ENCODE measurements around the gene ADAD2. TPM values are rescaled to one million over a fixed set of nuclear protein-coding genes. Genes with fewer than 3 reads are reported as not detected.
A peak's percentile ranks its signal among the peaks of the same experiment; 100 is the strongest.

ADAD2 gene
- total RNA-seq, 2 donors from 2014 or later = 0.43 TPM; not detected in 1

DNA sequence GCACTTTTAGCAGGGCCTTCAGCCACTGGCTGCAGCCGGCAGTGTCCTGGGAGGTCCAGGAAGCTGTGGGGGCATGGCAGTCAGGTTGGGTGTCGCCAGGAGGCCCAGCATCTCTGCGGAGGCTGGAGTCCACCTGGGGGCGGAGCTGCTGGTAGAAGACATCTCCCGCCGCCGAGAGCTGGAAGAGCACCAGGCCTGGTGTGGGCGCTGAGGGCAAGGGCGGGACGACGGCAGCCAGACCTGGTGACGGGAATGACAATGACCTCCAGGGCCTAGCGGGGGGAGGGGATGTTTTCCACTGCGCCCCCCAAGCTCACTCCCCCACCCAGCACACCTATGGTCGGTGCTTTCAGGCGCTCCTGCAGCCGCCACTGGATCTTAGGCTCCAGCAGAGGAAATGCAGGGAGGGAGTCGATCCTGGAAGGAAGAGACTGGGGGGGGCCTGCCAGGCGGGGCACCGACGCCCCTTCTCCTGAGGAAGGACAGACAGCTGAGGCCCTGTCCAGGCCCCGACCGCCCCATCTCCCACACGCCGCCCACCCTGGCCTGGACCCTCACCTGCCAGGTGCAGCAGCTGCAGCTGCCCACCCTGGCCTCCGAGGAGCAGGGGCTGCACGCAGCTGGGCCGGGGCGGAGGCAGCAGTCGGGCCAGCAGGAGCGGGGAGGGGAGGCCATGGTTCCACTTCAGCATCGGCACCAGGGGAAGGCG, 11.2 kb upstream of the ADAD2 start:
- Mint-ChIP-seq H3K4me3 (no peak overlapping the region), H3K9me3 (no peaks in the 10 kb centered on the region), H3K27me3 (ENCODE audit: low read depth) (no peaks in the 10 kb centered on the region), H3K27ac (no peak overlapping the region), H3K4me1 (ENCODE audit: low read depth) (peaks cover 26% of the 10 kb centered on the region), H3K36me3 (ENCODE audit: insufficient read depth in 2 of 2) (peaks cover 1 to 4% of the 10 kb centered on the region in 2 donors)
- no peak for DNase-seq
- no peak for ATAC-seq (replicated peaks in 1 of 2)

DNA sequence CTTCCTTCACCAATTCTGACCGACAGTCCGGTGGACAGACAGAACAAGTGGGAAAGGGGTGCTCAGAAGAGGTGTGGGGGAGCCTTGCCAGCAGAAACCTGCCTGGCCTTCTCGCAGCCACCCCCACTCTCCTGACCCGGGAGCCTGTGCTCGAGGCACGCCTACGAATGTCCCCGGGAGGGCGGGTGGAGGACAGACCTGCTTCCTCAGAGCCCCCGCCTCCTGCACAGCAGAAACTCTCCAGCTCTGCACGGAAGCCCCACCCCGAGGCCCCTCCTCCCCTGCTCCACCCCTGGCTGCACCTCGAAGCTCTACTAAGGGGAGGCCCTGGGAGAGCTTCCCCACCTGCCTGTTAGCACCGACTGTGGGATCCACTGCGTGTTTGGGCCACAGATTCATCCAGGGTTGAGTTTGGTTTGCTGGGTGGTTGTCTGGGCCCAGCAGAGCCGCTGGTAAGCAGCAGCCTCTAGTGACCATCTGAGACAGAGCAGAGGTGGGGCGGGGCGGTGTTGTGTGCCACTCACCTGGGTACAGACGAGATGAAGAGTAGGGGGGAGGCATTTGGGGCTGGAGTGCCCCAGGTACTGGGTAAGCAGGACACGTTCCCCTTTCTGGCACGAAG, 10.3 kb upstream of the ADAD2 start:
- Mint-ChIP-seq H3K9me3 (no peaks in the 10 kb centered on the region), H3K27me3 (ENCODE audit: low read depth) (no peaks in the 10 kb centered on the region), H3K27ac (no peak overlapping the region), H3K36me3 (ENCODE audit: insufficient read depth in 2 of 2) (peaks cover 1 to 4% of the 10 kb centered on the region in 2 donors), H3K4me3 (no peak overlapping the region), H3K4me1 (ENCODE audit: low read depth) (peaks cover 30% of the 10 kb centered on the region)
- ATAC-seq (replicated peaks in 1 of 2) (no peak), DNase-seq (no peak)

DNA sequence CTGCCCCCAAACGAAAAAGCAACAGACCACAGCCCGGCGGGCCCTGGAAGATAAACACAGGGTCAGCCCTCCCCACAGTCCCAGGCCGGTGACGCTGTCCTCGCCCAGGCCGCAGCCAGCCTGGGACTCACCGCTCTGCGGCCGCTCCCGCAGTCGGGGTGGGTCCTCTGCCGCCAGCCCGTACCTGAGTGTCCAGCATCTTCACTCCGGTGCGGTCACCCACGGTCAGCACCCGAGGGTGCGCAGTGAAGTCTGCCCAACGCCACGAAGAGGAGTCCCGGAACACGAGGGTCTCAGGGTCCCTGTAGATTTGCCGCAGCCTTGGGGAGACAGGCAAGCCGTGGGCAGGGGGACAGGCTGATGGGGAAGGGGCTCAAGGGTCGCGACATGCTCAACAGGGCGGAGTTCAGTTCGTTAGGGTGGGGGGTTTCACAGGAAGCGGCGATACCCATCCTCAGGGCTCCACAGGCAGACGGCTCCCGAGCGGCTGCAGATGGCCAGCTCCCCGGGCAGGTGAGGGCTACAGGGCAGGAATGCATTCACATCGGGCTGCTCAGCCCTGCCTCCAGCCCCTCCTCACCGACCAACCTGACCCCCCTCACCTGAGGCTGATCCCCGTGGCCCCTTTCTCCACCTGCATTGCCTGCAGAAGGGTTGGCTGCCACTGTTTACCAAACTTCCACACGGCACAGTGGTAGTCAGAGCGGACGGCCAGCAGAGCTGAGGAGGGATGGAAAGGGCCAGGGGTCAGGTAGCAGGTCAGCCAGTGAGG, 9.6 kb upstream of the ADAD2 start:
- Mint-ChIP-seq H3K27me3 (ENCODE audit: low read depth) (no peaks in the 10 kb centered on the region), H3K4me3 (no peak overlapping the region), H3K36me3 (ENCODE audit: insufficient read depth in 2 of 2) (peaks cover 1 to 4% of the 10 kb centered on the region in 2 donors), H3K9me3 (no peaks in the 10 kb centered on the region), H3K27ac (no peak overlapping the region), H3K4me1 (ENCODE audit: low read depth) (peaks cover 36% of the 10 kb centered on the region)
- ATAC-seq (replicated peaks in 1 of 2) = no peak
- no peak for DNase-seq

DNA sequence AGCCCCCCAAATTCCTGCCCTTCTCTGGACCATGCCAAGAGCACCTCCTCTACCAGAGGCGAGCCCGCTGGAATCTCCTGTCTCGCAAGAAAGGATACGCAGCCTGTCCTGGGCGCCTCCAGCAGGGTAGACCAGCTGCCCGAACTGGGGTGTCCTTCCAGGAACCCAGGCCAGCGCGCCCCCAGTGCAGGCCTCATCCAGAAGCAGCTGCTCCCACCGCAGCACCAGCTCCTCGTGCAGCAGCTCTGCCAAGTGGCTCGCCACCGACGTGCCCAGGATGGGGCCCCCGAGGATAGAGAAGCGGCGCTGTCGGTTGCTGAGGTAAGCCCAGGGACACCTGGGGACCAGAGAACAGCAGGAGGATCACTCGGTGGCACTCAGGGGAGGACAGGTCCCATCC, 8.9 kb upstream of the ADAD2 start:
- ATAC-seq (replicated peaks in 1 of 2) (no peak), DNase-seq (no peak)
- Mint-ChIP-seq H3K27ac (no peak overlapping the region), H3K9me3 (no peaks in the 10 kb centered on the region), H3K4me1 (ENCODE audit: low read depth) (peaks cover 36% of the 10 kb centered on the region), H3K27me3 (ENCODE audit: low read depth) (no peaks in the 10 kb centered on the region), H3K36me3 (ENCODE audit: insufficient read depth in 2 of 2) (peaks cover 3 to 4% of the 10 kb centered on the region in 2 donors), H3K4me3 (no peak overlapping the region)

DNA sequence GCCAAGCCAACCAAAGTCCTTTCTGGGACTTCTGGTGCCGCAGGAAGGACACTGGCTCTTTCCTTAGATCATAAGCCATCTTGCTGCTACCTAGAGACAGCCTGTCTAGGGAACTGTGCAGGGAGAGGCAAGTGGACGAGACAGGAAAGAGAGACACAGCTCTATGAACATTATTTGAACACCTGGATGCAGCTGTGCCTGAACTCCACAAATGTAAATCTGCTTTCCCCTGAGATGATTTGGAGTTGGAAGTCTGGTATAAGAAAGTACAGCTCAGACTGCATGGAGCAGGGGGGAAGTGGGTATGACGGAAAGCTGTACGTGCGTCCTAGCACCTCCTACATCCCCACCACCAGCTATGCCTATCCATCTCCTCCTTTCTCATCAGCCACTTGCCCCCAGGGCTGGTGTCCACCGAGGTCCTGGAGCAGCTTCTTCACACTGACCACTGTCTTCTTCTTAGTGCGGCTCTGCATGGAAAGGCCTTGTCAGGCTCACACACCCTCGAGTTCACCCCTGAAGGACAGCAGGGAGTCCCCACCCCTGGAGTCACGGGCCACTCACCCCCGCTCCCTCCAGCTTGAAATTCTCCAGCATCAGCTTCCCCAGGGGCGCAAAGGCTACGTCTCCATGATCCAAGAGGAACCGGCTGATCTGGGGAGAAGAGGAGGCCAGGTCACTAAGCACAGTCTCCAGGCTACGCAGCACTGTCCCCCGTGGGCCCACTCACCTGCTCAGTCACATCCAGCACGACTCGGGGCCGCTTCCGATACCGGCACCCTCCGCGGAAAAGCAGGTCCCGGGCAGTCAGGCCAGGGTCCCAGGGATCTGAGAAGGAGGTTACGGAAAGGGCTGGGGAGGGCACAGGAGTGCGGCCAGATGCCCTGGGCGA, 8.0 kb upstream of the ADAD2 start:
- H3K27ac Mint-ChIP-seq = no peak overlapping the region
- peaks cover 31% of the 10 kb centered on the region for H3K4me1 Mint-ChIP-seq (ENCODE audit: low read depth)
- DNase-seq (no peak), ATAC-seq (replicated peaks in 1 of 2) (no peak)
- H3K9me3 Mint-ChIP-seq = no peaks in the 10 kb centered on the region
- no peak overlapping the region for H3K4me3 Mint-ChIP-seq
- H3K36me3 Mint-ChIP-seq (ENCODE audit: insufficient read depth in 2 of 2) = peaks cover 2 to 3% of the 10 kb centered on the region in 2 donors
- H3K27me3 Mint-ChIP-seq (ENCODE audit: low read depth) = no peaks in the 10 kb centered on the region

DNA sequence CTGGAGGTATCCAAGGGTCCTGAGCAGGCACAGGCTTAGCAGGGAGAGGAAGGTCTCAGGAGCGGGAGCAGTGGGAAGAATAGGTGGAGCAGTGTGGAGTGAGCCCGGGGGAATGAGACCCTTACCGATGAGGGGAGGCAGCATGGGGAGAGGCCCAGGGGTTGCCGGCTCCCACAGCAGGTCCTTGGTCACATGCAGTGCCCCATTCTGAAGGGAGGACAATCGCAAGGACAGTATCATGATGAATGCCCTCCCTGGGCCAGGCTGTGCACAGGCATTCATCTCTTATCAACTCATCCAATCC, 7.4 kb upstream of the ADAD2 start:
- DNase-seq (no peak), ATAC-seq (replicated peaks in 1 of 2) (no peak)
- Mint-ChIP-seq H3K4me3 (no peak overlapping the region), H3K27me3 (ENCODE audit: low read depth) (no peaks in the 10 kb centered on the region), H3K27ac (no peak overlapping the region), H3K36me3 (ENCODE audit: insufficient read depth in 2 of 2) (peaks cover 2 to 3% of the 10 kb centered on the region in 2 donors), H3K4me1 (ENCODE audit: low read depth) (peaks cover 25% of the 10 kb centered on the region), H3K9me3 (no peaks in the 10 kb centered on the region)

DNA sequence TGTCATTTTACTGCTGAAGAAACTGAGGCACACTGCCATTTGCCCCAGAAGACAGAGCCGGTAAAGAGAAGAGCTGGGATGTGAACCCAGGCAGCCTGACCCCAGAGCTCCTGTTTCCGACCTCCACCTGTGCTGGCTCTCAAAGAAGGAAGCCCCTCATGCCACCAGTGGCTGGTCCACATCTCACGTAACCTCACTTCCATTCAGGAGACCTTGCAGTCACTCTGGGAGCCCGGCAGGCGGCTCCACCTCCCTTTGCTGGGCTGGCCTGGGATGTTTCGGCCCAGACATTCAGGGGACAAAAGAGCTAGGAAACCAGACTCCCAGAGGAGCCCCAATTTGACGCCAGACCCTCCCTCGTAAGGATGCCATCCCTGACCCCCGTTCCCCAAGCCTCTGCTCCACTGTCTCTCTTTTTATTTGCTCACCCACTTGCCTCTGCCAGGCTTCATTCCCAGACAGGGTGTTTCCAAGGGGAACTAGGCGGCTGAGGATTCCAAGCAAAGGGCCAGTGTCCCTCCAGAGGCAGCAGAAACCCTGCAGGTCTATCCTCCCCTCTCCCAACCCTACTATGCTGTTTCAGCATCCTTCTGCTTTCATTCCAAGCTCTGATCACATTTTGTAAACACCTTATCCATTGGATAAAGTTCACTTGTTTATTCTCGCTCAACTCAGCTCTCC, 6.9 kb upstream of the ADAD2 start:
- no peak overlapping the region for H3K27ac Mint-ChIP-seq
- no peaks in the 10 kb centered on the region for H3K27me3 Mint-ChIP-seq (ENCODE audit: low read depth)
- H3K4me3 Mint-ChIP-seq = no peak overlapping the region

DNA sequence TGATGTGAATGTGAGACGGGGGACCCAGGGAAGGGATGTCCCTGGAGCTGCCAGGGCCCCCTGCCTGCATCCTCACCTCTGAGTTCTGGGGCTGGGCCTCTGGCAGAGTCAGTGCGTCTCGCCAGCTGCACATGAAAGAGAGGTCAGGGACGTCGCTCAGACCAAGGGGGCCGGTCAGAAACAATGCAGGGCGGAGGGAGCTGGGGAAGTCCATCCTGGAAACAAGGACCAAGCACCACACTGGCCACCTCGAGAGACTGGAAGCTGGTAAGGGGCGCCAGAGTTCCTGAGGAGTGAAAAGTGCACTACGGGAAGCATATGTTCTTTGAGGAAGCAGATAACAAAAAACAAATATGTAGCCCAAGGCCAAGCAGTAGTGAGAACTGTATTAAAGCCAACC, 6.2 kb upstream of the ADAD2 start:
- peak overlapping the region; percentile 24 for H3K27ac Mint-ChIP-seq
- DNase-seq = no peak
- peaks cover 24% of the 10 kb centered on the region for H3K4me1 Mint-ChIP-seq (ENCODE audit: low read depth)
- no peaks in the 10 kb centered on the region for H3K27me3 Mint-ChIP-seq (ENCODE audit: low read depth)
- H3K36me3 Mint-ChIP-seq (ENCODE audit: insufficient read depth in 2 of 2) = peaks cover 2 to 3% of the 10 kb centered on the region in 2 donors
- no peak for ATAC-seq (replicated peaks in 1 of 2)
- no peaks in the 10 kb centered on the region for H3K9me3 Mint-ChIP-seq
- H3K4me3 Mint-ChIP-seq = peak overlapping the region; percentile 96 to 98

More for the DNA sequence above, 6.9 kb upstream of the ADAD2 start:
- ATAC-seq (replicated peaks in 1 of 2) = no peak
- Mint-ChIP-seq H3K4me1 (ENCODE audit: low read depth) (peaks cover 24% of the 10 kb centered on the region), H3K36me3 (ENCODE audit: insufficient read depth in 2 of 2) (peaks cover 2 to 3% of the 10 kb centered on the region in 2 donors), H3K9me3 (no peaks in the 10 kb centered on the region)
- no peak for DNase-seq

DNA sequence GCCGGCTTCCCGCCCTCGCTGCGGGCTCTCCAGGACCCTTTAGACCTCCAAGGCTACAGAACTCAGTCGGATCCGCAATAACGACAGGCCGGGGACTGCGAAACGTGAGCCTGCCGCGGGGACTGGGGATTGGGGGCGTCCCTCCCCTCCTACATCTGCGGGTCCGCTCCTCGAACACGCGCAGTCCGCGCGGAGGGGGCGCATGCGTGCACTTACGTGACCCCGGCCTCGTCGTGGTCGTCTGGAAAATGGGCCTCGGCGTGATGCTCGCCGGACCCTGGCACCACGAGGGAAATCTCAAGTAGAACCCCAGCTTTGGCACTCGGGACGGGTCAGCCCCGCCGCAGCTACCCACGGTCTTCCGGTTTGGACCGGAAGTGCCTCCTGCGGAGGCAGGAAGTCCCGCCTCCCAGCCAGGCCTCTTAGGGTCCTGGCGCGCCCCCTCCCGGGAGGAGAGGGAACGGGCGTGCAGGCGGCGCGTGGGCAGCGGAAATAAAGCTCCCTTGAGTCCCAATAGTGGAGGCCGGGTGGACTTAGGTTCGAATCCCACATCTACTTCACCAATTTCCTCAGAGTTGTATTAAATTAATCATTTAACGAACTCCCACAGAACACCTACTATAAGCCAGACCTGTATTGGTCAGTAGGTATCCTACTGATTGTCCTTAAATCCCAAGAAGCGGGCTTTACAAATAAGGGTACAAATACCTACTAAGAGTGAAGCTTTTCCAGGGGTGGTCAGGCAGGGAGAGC, 4.1 kb upstream of the ADAD2 start, which contains the start of gene TAF1C:
Gene TAF1C (minus strand): TSS at position 373 of the 753 bp plus-strand sequence. CDS start 2,069 bp downstream, outside the sequence.
- H3K27me3 Mint-ChIP-seq (ENCODE audit: low read depth) = no peaks in the 10 kb centered on the region
- no peaks in the 10 kb centered on the region for H3K9me3 Mint-ChIP-seq
- peak within 1 kb of the TSS; percentile 98 for H3K27ac Mint-ChIP-seq

DNA sequence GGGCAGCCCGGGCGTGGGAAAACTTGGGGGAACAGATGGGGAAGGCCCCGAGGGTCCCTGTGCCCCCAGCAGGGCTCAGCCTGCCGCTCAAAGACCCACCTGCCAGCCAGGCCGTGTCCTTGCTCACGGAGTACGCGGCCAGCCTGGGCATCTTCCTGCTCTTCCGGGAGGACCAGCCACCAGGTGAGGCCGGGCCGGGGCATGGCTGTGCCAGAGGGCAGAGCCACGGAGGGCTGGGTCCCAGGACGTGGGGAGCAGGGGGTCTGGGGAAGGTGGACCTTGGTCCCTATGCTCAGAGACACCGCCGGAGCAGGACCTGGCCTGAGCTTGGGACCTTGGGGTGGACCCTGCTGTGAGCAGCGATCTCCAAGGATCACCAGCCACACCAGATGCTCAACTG, 509 bp downstream of the ADAD2 start:
- no peak overlapping the region for H3K4me3 Mint-ChIP-seq
- peaks cover 21% of the 10 kb centered on the region for H3K4me1 Mint-ChIP-seq (ENCODE audit: low read depth)
- H3K36me3 Mint-ChIP-seq (ENCODE audit: insufficient read depth in 2 of 2) = peaks cover 0 to 2% of the 10 kb centered on the region in 2 donors
- no peaks in the 10 kb centered on the region for H3K9me3 Mint-ChIP-seq
- ATAC-seq (replicated peaks in 1 of 2) = no peak
- H3K27ac Mint-ChIP-seq = no peak overlapping the region
- DNase-seq = no peak
- H3K27me3 Mint-ChIP-seq (ENCODE audit: low read depth) = no peaks in the 10 kb centered on the region

More for the DNA sequence above, 4.1 kb upstream of the ADAD2 start, which contains the start of gene TAF1C:
- Mint-ChIP-seq H3K4me3 (peak within 1 kb of the TSS; percentile 96 to 98), H3K36me3 (ENCODE audit: insufficient read depth in 2 of 2) (peaks cover 2 to 3% of the 10 kb centered on the region in 2 donors), H3K4me1 (ENCODE audit: low read depth) (peaks cover 24% of the 10 kb centered on the region)
- peak; percentile 97 to 98 for ATAC-seq (replicated peaks in 1 of 2)
- peak; percentile 93 to 96 for DNase-seq

DNA sequence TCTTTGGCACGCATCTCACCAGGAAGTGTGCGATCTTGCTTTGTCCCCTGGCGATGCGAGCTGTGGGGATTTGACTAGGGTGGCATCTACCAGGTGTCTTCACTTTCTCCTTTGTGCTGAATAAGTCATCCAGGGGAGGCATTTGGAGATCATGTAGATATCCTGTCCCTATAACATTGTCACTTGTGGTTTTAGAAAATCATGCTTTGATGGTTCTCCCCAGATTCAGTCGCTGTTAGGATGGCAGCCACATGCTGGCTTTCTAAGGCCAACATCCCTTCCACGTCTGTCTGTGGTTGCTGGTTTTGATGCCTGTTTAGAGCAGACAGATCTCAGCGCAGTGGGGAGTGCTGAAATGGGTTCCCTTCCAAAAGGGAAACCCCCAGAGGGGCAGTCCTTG, 2.5 kb downstream of the ADAD2 start:
- ATAC-seq (replicated peaks in 1 of 2) (peak; percentile 58 to 63), DNase-seq (peak in 1 of 2 donors; percentile 18)

More for the DNA sequence above, 2.5 kb downstream of the ADAD2 start:
- Mint-ChIP-seq H3K4me3 (peak overlapping the region; percentile 51 to 75), H3K27ac (no peak overlapping the region), H3K27me3 (ENCODE audit: low read depth) (no peaks in the 10 kb centered on the region), H3K4me1 (ENCODE audit: low read depth) (peaks cover 21% of the 10 kb centered on the region), H3K9me3 (no peaks in the 10 kb centered on the region), H3K36me3 (ENCODE audit: insufficient read depth in 2 of 2) (no peaks in the 10 kb centered on the region)

Measured in activated T-cell treated with anti-CD3 and anti-CD28 coated beads, Interleukin-2, amount 50 U/mL, for 72 hours (primary cell).